HG03558 (cell line): ENCODE measurements around the gene UBE2U.
"Not testable (repeated sequence)": the region's sequence is repeated elsewhere in the genome, so short reads cannot be mapped to it uniquely, and the experiment has no call there.

Experiments used
- ATAC-seq: cut with Tn5 transposase; IDR thresholded peaks from one replicate; pipeline ENCODE4 v1.9.1; 2021; ENCODE audit warnings: moderate number of reproducible peaks; ENCODE audit not compliant: unreplicated experiment; ENCODE audit errors: extremely low read depth

The UBE2U gene

GRCh38 chr1:64235910-64236309 lies 32.5 kb downstream of the UBE2U start:
- no peak for ATAC-seq

GRCh38 chr1:64236541-64236954 lies 33.1 kb downstream of the UBE2U start:
- no peak for ATAC-seq

GRCh38 chr1:64239519-64239918 lies 36.1 kb downstream of the UBE2U start:
- ATAC-seq: not testable (repeated sequence)

- ATAC-seq: no peak
These were observed 36.8 kb downstream of the UBE2U start for GRCh38 chr1:64240206-64240605.

- ATAC-seq: no peak
These were observed 37.6 kb downstream of the UBE2U start for GRCh38 chr1:64241069-64241468.

- no peak for ATAC-seq
These were observed 39.7 kb downstream of the UBE2U start for GRCh38 chr1:64242895-64243756.

- no peak for ATAC-seq
These were observed 40.3 kb downstream of the UBE2U start for GRCh38 chr1:64243757-64244080.

GRCh38 chr1:64245495-64245894 lies 42.1 kb downstream of the UBE2U start:
- no peak for ATAC-seq

GRCh38 chr1:64246294-64246917 lies 43.0 kb downstream of the UBE2U start:
- no peak for ATAC-seq

GRCh38 chr1:64248065-64248464 lies 44.6 kb downstream of the UBE2U start:
- no peak for ATAC-seq

- ATAC-seq: not testable (repeated sequence)
These were observed 47.0 kb downstream of the UBE2U start for GRCh38 chr1:64250472-64250871.

- ATAC-seq: no peak
These were observed 48.5 kb downstream of the UBE2U start for GRCh38 chr1:64251971-64252370.

- not testable (repeated sequence) for ATAC-seq
These were observed 53.8 kb downstream of the UBE2U start for GRCh38 chr1:64257233-64257632.

GRCh38 chr1:64258444-64258843 lies 55.0 kb downstream of the UBE2U start:
- ATAC-seq: not testable (repeated sequence)

GRCh38 chr1:64263335-64263734 lies 59.9 kb downstream of the UBE2U start:
- ATAC-seq: no peak

GRCh38 chr1:64263856-64264255 lies 60.4 kb downstream of the UBE2U start:
- ATAC-seq: no peak

- ATAC-seq: no peak
These were observed 61.7 kb downstream of the UBE2U start for GRCh38 chr1:64265141-64265540.

GRCh38 chr1:64266991-64267390 lies 63.6 kb downstream of the UBE2U start:
- no peak for ATAC-seq

- no peak for ATAC-seq
These were observed 65.5 kb downstream of the UBE2U start for GRCh38 chr1:64268653-64269557.

GRCh38 chr1:64269558-64269884 lies 66.1 kb downstream of the UBE2U start:
- ATAC-seq: no peak

GRCh38 chr1:64280001-64280400 lies 76.6 kb downstream of the UBE2U start:
- no peak for ATAC-seq
